NOMO-1 (cell line): ENCODE data around the gene CAMK1D.

ENCODE experiments used
- DNase-seq, 2 experiments: peaks; one replicate each; lab custom pipeline; 2025; ENCODE audit not compliant: unreplicated experiment in 2 of 2; lab: John Stamatoyannopoulos, UW

The CAMK1D gene

GRCh38 chr10:12675186-12675585 lies 325.8 kb downstream of the CAMK1D start:
- DNase-seq: no peak

GRCh38 chr10:12679636-12680035 lies 330.3 kb downstream of the CAMK1D start:
- DNase-seq: no peak

- no peak for DNase-seq
Observed at GRCh38 chr10:12681252-12681651, 331.9 kb downstream of the CAMK1D start.

GRCh38 chr10:12684784-12685183 lies 335.4 kb downstream of the CAMK1D start:
- DNase-seq: no peak

- no peak for DNase-seq
Observed at GRCh38 chr10:12685261-12686058, 336.1 kb downstream of the CAMK1D start.

GRCh38 chr10:12687996-12688395 lies 338.6 kb downstream of the CAMK1D start:
- no peak for DNase-seq

GRCh38 chr10:12689893-12690292 lies 340.5 kb downstream of the CAMK1D start:
- no peak for DNase-seq

- no peak for DNase-seq
Observed at GRCh38 chr10:12690525-12691126, 341.3 kb downstream of the CAMK1D start.

GRCh38 chr10:12691596-12691995 lies 342.2 kb downstream of the CAMK1D start:
- no peak for DNase-seq

GRCh38 chr10:12697764-12698163 lies 348.4 kb downstream of the CAMK1D start:
- DNase-seq: no peak

- no peak for DNase-seq
Observed at GRCh38 chr10:12699258-12699700, 349.9 kb downstream of the CAMK1D start.

GRCh38 chr10:12699781-12700556 lies 350.6 kb downstream of the CAMK1D start:
- no peak for DNase-seq

- no peak for DNase-seq
Observed at GRCh38 chr10:12700557-12700874, 351.2 kb downstream of the CAMK1D start.

GRCh38 chr10:12701696-12702095 lies 352.3 kb downstream of the CAMK1D start:
- no peak for DNase-seq

- no peak for DNase-seq
Observed at GRCh38 chr10:12702215-12702770, 352.9 kb downstream of the CAMK1D start.

GRCh38 chr10:12703126-12703525 lies 353.8 kb downstream of the CAMK1D start:
- DNase-seq: no peak

- DNase-seq: no peak
Observed at GRCh38 chr10:12703813-12704212, 354.5 kb downstream of the CAMK1D start.

- no peak for DNase-seq
Observed at GRCh38 chr10:12704488-12704887, 355.1 kb downstream of the CAMK1D start.

- no peak for DNase-seq
Observed at GRCh38 chr10:12705943-12706342, 356.6 kb downstream of the CAMK1D start.

GRCh38 chr10:12707461-12708185 lies 358.3 kb downstream of the CAMK1D start:
- DNase-seq: no peak

GRCh38 chr10:12709000-12709401 lies 359.7 kb downstream of the CAMK1D start:
- no peak for DNase-seq
